ENCODE measurements around the gene ANKS6.

- TF ChIP-seq POLR2AphosphoS5 (IDR thresholded peaks at IDR 0.05; ENCODE audit: low read depth, low read length): no peak
- no peak for TF ChIP-seq TAF1 (IDR thresholded peaks at IDR 0.05; ENCODE audit: borderline replicate concordance, low read depth, low read length)
- no peak for TF ChIP-seq POLR2A (IDR thresholded peaks at IDR 0.05; ENCODE audit: low read depth, low read length)
These were observed 1.6 kb downstream of the ANKS6 start for GRCh38 chr9:98794802-98795201.

Data from GM12892 (cell line).